Measurements from ENCODE around the gene NLGN2. TPM values are rescaled to one million over a fixed set of nuclear protein-coding genes. Genes with fewer than 3 reads are reported as not detected.

The NLGN2 gene
- polyA plus RNA-seq, 6 donors from 2014 or later: not detected

GRCh38 chr17:7426203-7426863 is 18.7 kb downstream of the NLGN2 start:
- no peaks in the 10 kb centered on the region for H3K9me3 Mint-ChIP-seq

GRCh38 chr17:7426896-7427489 is 19.3 kb downstream of the NLGN2 start:
- Mint-ChIP-seq H3K4me1 (no peaks in the 10 kb centered on the region), H3K27me3 (peaks cover 0 to 13% (median 8%) of the 10 kb centered on the region in 3 donors), H3K36me3 (no peaks in the 10 kb centered on the region), H3K27ac (no peak overlapping the region), H3K4me3 (no peak overlapping the region), H3K9me3 (no peaks in the 10 kb centered on the region)
- ATAC-seq (ENCODE audit: low read depth in 2 of 2): no peak
- no peak for DNase-seq

More at GRCh38 chr17:7426203-7426863, 18.7 kb downstream of the NLGN2 start:
- no peak overlapping the region for H3K27ac Mint-ChIP-seq
- H3K36me3 Mint-ChIP-seq: no peaks in the 10 kb centered on the region
- no peak overlapping the region for H3K4me3 Mint-ChIP-seq
- DNase-seq: no peak
- peaks cover 0 to 13% (median 8%) of the 10 kb centered on the region in 3 donors for H3K27me3 Mint-ChIP-seq
- no peak for ATAC-seq (ENCODE audit: low read depth in 2 of 2)
- no peaks in the 10 kb centered on the region for H3K4me1 Mint-ChIP-seq

GRCh38 chr17:7427549-7427948 is 19.9 kb downstream of the NLGN2 start:
- no peak for DNase-seq
- peaks cover 0 to 13% (median 8%) of the 10 kb centered on the region in 3 donors for H3K27me3 Mint-ChIP-seq
- H3K27ac Mint-ChIP-seq: no peak overlapping the region
- no peak for ATAC-seq (ENCODE audit: low read depth in 2 of 2)
- no peaks in the 10 kb centered on the region for H3K36me3 Mint-ChIP-seq
- H3K4me1 Mint-ChIP-seq: no peaks in the 10 kb centered on the region
- H3K9me3 Mint-ChIP-seq: no peaks in the 10 kb centered on the region
- H3K4me3 Mint-ChIP-seq: no peak overlapping the region

- H3K27me3 Mint-ChIP-seq: peaks cover 0 to 13% (median 8%) of the 10 kb centered on the region in 3 donors
- no peak for DNase-seq
- no peaks in the 10 kb centered on the region for H3K4me1 Mint-ChIP-seq
- H3K27ac Mint-ChIP-seq: no peak within 1 kb of the TSS
- no peak within 1 kb of the TSS for H3K4me3 Mint-ChIP-seq
- H3K36me3 Mint-ChIP-seq: no peaks in the 10 kb centered on the region
- no peak for ATAC-seq (ENCODE audit: low read depth in 2 of 2)
- H3K9me3 Mint-ChIP-seq: no peaks in the 10 kb centered on the region
Observed at GRCh38 chr17:7428557-7428956, 20.9 kb downstream of the NLGN2 start, which contains the start of gene SPEM3. TSS of gene SPEM3 (plus strand) at chr17:7428857. CDS start at chr17:7428903, 46 bp downstream.

GRCh38 chr17:7429722-7430121 is 22.1 kb downstream of the NLGN2 start:
- H3K4me3 Mint-ChIP-seq: no peak overlapping the region
- H3K4me1 Mint-ChIP-seq: no peaks in the 10 kb centered on the region
- DNase-seq (no peak), ATAC-seq (ENCODE audit: low read depth in 2 of 2) (no peak)
- H3K27ac Mint-ChIP-seq: peak overlapping the region in 1 of 6 donors; percentile 22
- no peaks in the 10 kb centered on the region for H3K9me3 Mint-ChIP-seq
- no peaks in the 10 kb centered on the region for H3K36me3 Mint-ChIP-seq
- peaks cover 0 to 10% (median 6%) of the 10 kb centered on the region in 3 donors for H3K27me3 Mint-ChIP-seq

GRCh38 chr17:7431231-7431630 is 23.6 kb downstream of the NLGN2 start:
- Mint-ChIP-seq H3K27me3 (peaks cover 0 to 3% (median 0%) of the 10 kb centered on the region in 3 donors), H3K36me3 (no peaks in the 10 kb centered on the region), H3K9me3 (no peaks in the 10 kb centered on the region), H3K27ac (no peak overlapping the region), H3K4me1 (peaks cover 3 to 13% (median 11%) of the 10 kb centered on the region in 3 donors), H3K4me3 (no peak overlapping the region)
- DNase-seq (no peak), ATAC-seq (ENCODE audit: low read depth in 2 of 2) (no peak)

- H3K27ac Mint-ChIP-seq: no peak overlapping the region
Observed at GRCh38 chr17:7432296-7432695, 24.7 kb downstream of the NLGN2 start.

GRCh38 chr17:7435676-7436555 is 28.3 kb downstream of the NLGN2 start:
- DNase-seq (no peak), ATAC-seq (ENCODE audit: low read depth in 2 of 2) (peak; percentile 27 to 29)
- H3K27me3 Mint-ChIP-seq: peaks cover 12 to 30% (median 30%) of the 10 kb centered on the region in 3 donors
- peak overlapping the region; percentile 87 to 99 (median 95) for H3K4me3 Mint-ChIP-seq
- peak overlapping the region; percentile 87 to 98 (median 98) for H3K27ac Mint-ChIP-seq
- peaks cover 0 to 23% of the 10 kb centered on the region in 2 donors for H3K36me3 Mint-ChIP-seq
- H3K4me1 Mint-ChIP-seq: peaks cover 31 to 52% (median 50%) of the 10 kb centered on the region in 3 donors
- H3K9me3 Mint-ChIP-seq: no peaks in the 10 kb centered on the region

More at GRCh38 chr17:7432296-7432695, 24.7 kb downstream of the NLGN2 start:
- Mint-ChIP-seq H3K4me3 (peak overlapping the region in 3 of 8 donors; percentile 16 to 55 (median 51)), H3K36me3 (no peaks in the 10 kb centered on the region), H3K4me1 (peaks cover 7 to 20% (median 18%) of the 10 kb centered on the region in 3 donors), H3K9me3 (no peaks in the 10 kb centered on the region), H3K27me3 (no peaks in the 10 kb centered on the region)
- DNase-seq (no peak), ATAC-seq (ENCODE audit: low read depth in 2 of 2) (no peak)

GRCh38 chr17:7436556-7437368 is 29.1 kb downstream of the NLGN2 start:
- Mint-ChIP-seq H3K4me3 (peak overlapping the region; percentile 87 to 99 (median 95)), H3K9me3 (no peaks in the 10 kb centered on the region), H3K36me3 (peaks cover 0 to 23% of the 10 kb centered on the region in 2 donors), H3K4me1 (peaks cover 31 to 55% (median 52%) of the 10 kb centered on the region in 3 donors), H3K27ac (peak overlapping the region; percentile 79 to 98 (median 96)), H3K27me3 (peaks cover 20 to 38% (median 37%) of the 10 kb centered on the region in 3 donors)
- ATAC-seq (ENCODE audit: low read depth in 2 of 2) (peak; percentile 54 to 62), DNase-seq (peak; percentile 77)

- no peak for DNase-seq
- Mint-ChIP-seq H3K27ac (peak overlapping the region in 4 of 6 donors; percentile 19 to 79 (median 54)), H3K4me1 (peaks cover 31 to 55% (median 52%) of the 10 kb centered on the region in 3 donors)
Observed at GRCh38 chr17:7437369-7437863, 29.8 kb downstream of the NLGN2 start.

GRCh38 chr17:7437950-7438614 is 30.4 kb downstream of the NLGN2 start:
- DNase-seq (peak; percentile 61), ATAC-seq (ENCODE audit: low read depth in 2 of 2) (no peak)
- H3K36me3 Mint-ChIP-seq: peaks cover 0 to 24% of the 10 kb centered on the region in 2 donors
- peak overlapping the region; percentile 67 to 94 (median 84) for H3K4me3 Mint-ChIP-seq
- no peaks in the 10 kb centered on the region for H3K9me3 Mint-ChIP-seq
- H3K4me1 Mint-ChIP-seq: peaks cover 31 to 55% (median 52%) of the 10 kb centered on the region in 3 donors
- peak overlapping the region in 4 of 6 donors; percentile 19 to 75 (median 64) for H3K27ac Mint-ChIP-seq
- H3K27me3 Mint-ChIP-seq: peaks cover 28 to 52% (median 50%) of the 10 kb centered on the region in 3 donors

More at GRCh38 chr17:7437369-7437863, 29.8 kb downstream of the NLGN2 start:
- ATAC-seq (ENCODE audit: low read depth in 2 of 2): no peak
- H3K36me3 Mint-ChIP-seq: peaks cover 0 to 23% of the 10 kb centered on the region in 2 donors
- H3K4me3 Mint-ChIP-seq: peak overlapping the region; percentile 80 to 95 (median 86)
- peaks cover 26 to 45% (median 44%) of the 10 kb centered on the region in 3 donors for H3K27me3 Mint-ChIP-seq
- no peaks in the 10 kb centered on the region for H3K9me3 Mint-ChIP-seq
